ENCODE data around the gene PNPLA7.
A peak's percentile ranks its signal among the peaks of the same experiment; 100 is the strongest.

PNPLA7 gene

GRCh38 chr9:137497921-137498719 is 52.1 kb downstream of the PNPLA7 start:
- FAIRE-seq = no peak
- DNase-seq (ENCODE audit: low spot score) = no peak

- FAIRE-seq = no peak
- DNase-seq (ENCODE audit: low spot score) = no peak
Measured at GRCh38 chr9:137496601-137497375, 53.4 kb downstream of the PNPLA7 start.

GRCh38 chr9:137494550-137495351 is 55.5 kb downstream of the PNPLA7 start:
- FAIRE-seq (no peak), DNase-seq (ENCODE audit: low spot score) (no peak)

- no peak for FAIRE-seq
- no peak for DNase-seq (ENCODE audit: low spot score)
Measured at GRCh38 chr9:137494104-137494544, 56.1 kb downstream of the PNPLA7 start.

GRCh38 chr9:137493364-137494103 is 56.7 kb downstream of the PNPLA7 start:
- DNase-seq (ENCODE audit: low spot score) = no peak
- FAIRE-seq = no peak

- DNase-seq (ENCODE audit: low spot score) = peak; percentile 26
- no peak for FAIRE-seq
Measured at GRCh38 chr9:137492464-137493363, 57.5 kb downstream of the PNPLA7 start.

- DNase-seq (ENCODE audit: low spot score) = no peak
- no peak for FAIRE-seq
Measured at GRCh38 chr9:137491735-137492432, 58.3 kb downstream of the PNPLA7 start.

- FAIRE-seq = no peak
- no peak for DNase-seq (ENCODE audit: low spot score)
Measured at GRCh38 chr9:137490532-137491186, 59.5 kb downstream of the PNPLA7 start.

GRCh38 chr9:137488906-137489305 is 61.3 kb downstream of the PNPLA7 start:
- DNase-seq (ENCODE audit: low spot score) (no peak), FAIRE-seq (no peak)

- DNase-seq (ENCODE audit: low spot score) (no peak), FAIRE-seq (no peak)
Measured at GRCh38 chr9:137488327-137488653, 61.9 kb downstream of the PNPLA7 start.

GRCh38 chr9:137487454-137488326 is 62.5 kb downstream of the PNPLA7 start:
- FAIRE-seq = no peak

GRCh38 chr9:137486545-137487453 is 63.4 kb downstream of the PNPLA7 start:
- DNase-seq (ENCODE audit: low spot score) (no peak), FAIRE-seq (no peak)

More at GRCh38 chr9:137487454-137488326, 62.5 kb downstream of the PNPLA7 start:
- DNase-seq (ENCODE audit: low spot score) = no peak

GRCh38 chr9:137486141-137486490 is 64.1 kb downstream of the PNPLA7 start:
- DNase-seq (ENCODE audit: low spot score) (no peak), FAIRE-seq (no peak)

- FAIRE-seq = no peak
- no peak for DNase-seq (ENCODE audit: low spot score)
Measured at GRCh38 chr9:137485343-137486140, 64.7 kb downstream of the PNPLA7 start.

GRCh38 chr9:137484551-137485315 is 65.5 kb downstream of the PNPLA7 start:
- DNase-seq (ENCODE audit: low spot score) (no peak), FAIRE-seq (no peak)
